GM19463 (cell line): ENCODE data around the gene SLC13A1.

Experiments
- ATAC-seq: cut with Tn5 transposase; IDR thresholded peaks from one replicate; pipeline ENCODE4 v1.9.1; 2021; ENCODE audit warnings: mild to moderate bottlenecking, moderate library complexity; ENCODE audit not compliant: unreplicated experiment

The SLC13A1 gene

GRCh38 chr7:123198668-123199652, 809 bp downstream of the SLC13A1 start:
- ATAC-seq, result no peak

GRCh38 chr7:123198111-123198510, 1.7 kb downstream of the SLC13A1 start:
- ATAC-seq, result no peak

- no peak for ATAC-seq
These were observed 6.5 kb downstream of the SLC13A1 start for GRCh38 chr7:123193235-123193634.

GRCh38 chr7:123191132-123191531, 8.6 kb downstream of the SLC13A1 start:
- no peak for ATAC-seq

- ATAC-seq, result peak; percentile 93
These were observed 9.5 kb downstream of the SLC13A1 start for GRCh38 chr7:123190109-123190831.

- no peak for ATAC-seq
These were observed 14.0 kb downstream of the SLC13A1 start for GRCh38 chr7:123185756-123186155.

- ATAC-seq, result no peak
These were observed 15.5 kb downstream of the SLC13A1 start for GRCh38 chr7:123184271-123184670.

- no peak for ATAC-seq
These were observed 16.3 kb downstream of the SLC13A1 start for GRCh38 chr7:123183431-123183830.

GRCh38 chr7:123177442-123177841, 22.3 kb downstream of the SLC13A1 start:
- ATAC-seq, result no peak

GRCh38 chr7:123170333-123171246, 29.2 kb downstream of the SLC13A1 start:
- no peak for ATAC-seq

GRCh38 chr7:123169065-123169464, 30.7 kb downstream of the SLC13A1 start:
- ATAC-seq, result no peak

GRCh38 chr7:123157606-123158005, 42.2 kb downstream of the SLC13A1 start:
- no peak for ATAC-seq

GRCh38 chr7:123155571-123155970, 44.2 kb downstream of the SLC13A1 start:
- no peak for ATAC-seq

- ATAC-seq, result peak; percentile 97
These were observed 45.4 kb downstream of the SLC13A1 start for GRCh38 chr7:123154231-123154860.

GRCh38 chr7:123151443-123151842, 48.3 kb downstream of the SLC13A1 start:
- ATAC-seq, result no peak

GRCh38 chr7:123148813-123149212, 51.0 kb downstream of the SLC13A1 start:
- no peak for ATAC-seq

- ATAC-seq, result no peak
These were observed 56.3 kb downstream of the SLC13A1 start for GRCh38 chr7:123143252-123144006.

- no peak for ATAC-seq
These were observed 59.2 kb downstream of the SLC13A1 start for GRCh38 chr7:123140561-123140960.

GRCh38 chr7:123135960-123136359, 63.8 kb downstream of the SLC13A1 start:
- ATAC-seq, result no peak

- no peak for ATAC-seq
These were observed 65.8 kb downstream of the SLC13A1 start for GRCh38 chr7:123133924-123134323.
